Natural killer cell treated with Interleukin-12 subunit alpha and Interleukin-12 subunit beta and Interleukin-15 and Interleukin-18, amount 100 ng/mL, for 72 hours (primary cell): Measurements from ENCODE around the gene ARHGAP26. TPM values are rescaled to one million over a fixed set of nuclear protein-coding genes. Genes with fewer than 3 reads are reported as not detected.

ENCODE experiments used
- ATAC-seq, 2 donors: fragments of 150-1000 bp; cut with Tn5 transposase in 1 of 2; sonication (Bioruptor Pico), chemical (Tn5 transposase) in 1 of 2; 2 replicates each; pipeline ENCODE4 v1.10.0; 2021
- DNase-seq: peaks from one replicate; pipeline ENCODE4 v3.0.0; 2022; ENCODE audit warnings: low spot score
- H3K27ac Mint-ChIP-seq, 2 donors: 1 replicate in 1 of 2; 2 replicates in 1 of 2; pipeline ENCODE4 v1.8.0; 2022; ENCODE audit warnings: mixed read lengths in 2 of 2, mild to moderate bottlenecking in 1 of 2, moderate library complexity in 1 of 2
- H3K27me3 Mint-ChIP-seq, 2 donors: 1 replicate in 1 of 2; 2 replicates in 1 of 2; pipeline ENCODE4 v1.8.0; 2022; ENCODE audit warnings: mixed read lengths in 2 of 2
- H3K36me3 Mint-ChIP-seq: one replicate; pipeline ENCODE4 v1.8.0; 2022; ENCODE audit warnings: mixed read lengths
- H3K4me1 Mint-ChIP-seq, 2 donors: 1 replicate in 1 of 2; 2 replicates in 1 of 2; pipeline ENCODE4 v1.8.0; 2022; ENCODE audit warnings: low read depth in 2 of 2, mixed read lengths in 2 of 2, mild to moderate bottlenecking in 1 of 2
- H3K4me3 Mint-ChIP-seq: one replicate; pipeline ENCODE4 v1.8.0; 2022; ENCODE audit warnings: mixed read lengths
- H3K9me3 Mint-ChIP-seq: 2 replicates; pipeline ENCODE4 v1.8.0; 2022; ENCODE audit warnings: mixed read lengths
- total RNA-seq, 2 donors: library from RNA; stranded (reverse); gene quantifications; one replicate each; pipeline ENCODE4 v1.2.3, GENCODE V29; 2022

The ARHGAP26 gene
- total RNA-seq, 2 donors from 2014 or later, result 109 to 110 TPM

DNA sequence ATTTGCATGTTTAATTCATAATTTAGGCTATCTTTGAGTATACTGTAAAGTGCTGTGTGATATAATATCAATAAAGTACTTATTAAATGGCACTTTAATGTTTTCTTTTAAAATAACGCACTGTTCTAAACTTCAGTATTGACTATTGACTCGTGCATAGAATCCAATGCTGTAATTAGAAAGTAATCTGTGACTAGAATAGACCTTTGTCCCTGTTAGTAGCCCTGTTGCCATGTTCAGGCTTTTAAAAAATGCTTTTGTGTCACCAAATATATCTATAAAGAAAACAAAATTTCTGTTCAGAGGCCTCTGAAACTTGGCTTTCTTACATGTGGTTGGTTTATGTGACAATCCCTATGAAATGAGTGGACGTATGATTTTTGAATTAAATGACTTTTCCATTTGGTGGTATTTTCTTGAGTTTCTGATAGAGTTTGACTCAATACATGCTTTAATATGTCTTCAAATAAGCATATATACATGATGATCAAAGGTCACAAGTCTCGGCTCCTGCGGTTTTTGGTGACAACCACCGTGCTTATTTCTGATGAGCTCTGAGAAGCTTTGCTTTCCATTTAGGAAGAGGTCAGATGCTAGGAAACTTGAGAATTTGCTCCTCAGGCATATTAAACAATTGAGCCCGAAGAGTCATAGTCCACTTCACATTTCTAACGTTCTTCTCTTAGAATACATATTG is 458.6 kb downstream of the ARHGAP26 start:
- peak in 1 of 2 donors; percentile 37 for ATAC-seq
- DNase-seq, result no peak
- peaks cover 37 to 46% of the 10 kb centered on the region in 2 donors for H3K4me1 Mint-ChIP-seq
- H3K27me3 Mint-ChIP-seq, result no peaks in the 10 kb centered on the region
- peaks cover 6% of the 10 kb centered on the region for H3K36me3 Mint-ChIP-seq
- peaks cover 3% of the 10 kb centered on the region for H3K9me3 Mint-ChIP-seq
- peak overlapping the region; percentile 64 for H3K4me3 Mint-ChIP-seq
- peak overlapping the region; percentile 78 to 85 for H3K27ac Mint-ChIP-seq

- Mint-ChIP-seq H3K9me3 (peaks cover 3% of the 10 kb centered on the region), H3K27me3 (no peaks in the 10 kb centered on the region), H3K4me3 (peak overlapping the region; percentile 64), H3K36me3 (peaks cover 4% of the 10 kb centered on the region), H3K27ac (peak overlapping the region; percentile 78 to 85), H3K4me1 (peaks cover 35 to 42% of the 10 kb centered on the region in 2 donors)
- no peak for DNase-seq
- peak; percentile 56 to 80 for ATAC-seq
Measured at GRCh38 chr5:143229426-143229895, 459.3 kb downstream of the ARHGAP26 start.

GRCh38 chr5:143229896-143230675 is 459.9 kb downstream of the ARHGAP26 start:
- DNase-seq (peak; percentile 65), ATAC-seq (peak; percentile 85 to 87)
- H3K4me3 Mint-ChIP-seq, result peak overlapping the region; percentile 64
- H3K4me1 Mint-ChIP-seq, result peaks cover 36 to 38% of the 10 kb centered on the region in 2 donors
- no peaks in the 10 kb centered on the region for H3K36me3 Mint-ChIP-seq
- no peaks in the 10 kb centered on the region for H3K27me3 Mint-ChIP-seq
- no peaks in the 10 kb centered on the region for H3K9me3 Mint-ChIP-seq
- H3K27ac Mint-ChIP-seq, result peak overlapping the region; percentile 78 to 85

DNA sequence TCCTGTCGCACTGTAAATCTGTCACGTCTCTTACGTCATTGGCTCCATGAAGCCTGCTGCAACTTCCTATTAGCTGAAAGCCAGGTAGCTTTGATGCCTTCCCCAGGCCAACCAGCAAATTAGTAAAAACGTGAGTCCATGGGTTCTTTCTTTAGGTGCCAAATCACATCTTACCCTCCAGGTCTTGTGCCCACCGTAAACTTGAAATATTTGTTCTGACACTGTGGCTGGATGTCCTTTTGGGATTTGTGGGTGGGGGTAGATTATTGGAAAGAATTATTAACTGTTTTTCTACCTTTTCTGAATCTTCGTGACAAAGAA is 460.5 kb downstream of the ARHGAP26 start:
- peaks cover 35 to 38% of the 10 kb centered on the region in 2 donors for H3K4me1 Mint-ChIP-seq
- no peaks in the 10 kb centered on the region for H3K27me3 Mint-ChIP-seq
- H3K9me3 Mint-ChIP-seq, result no peaks in the 10 kb centered on the region
- no peaks in the 10 kb centered on the region for H3K36me3 Mint-ChIP-seq
- DNase-seq (no peak), ATAC-seq (no peak)
- H3K4me3 Mint-ChIP-seq, result peak overlapping the region; percentile 9
- peak overlapping the region; percentile 78 to 85 for H3K27ac Mint-ChIP-seq

DNA sequence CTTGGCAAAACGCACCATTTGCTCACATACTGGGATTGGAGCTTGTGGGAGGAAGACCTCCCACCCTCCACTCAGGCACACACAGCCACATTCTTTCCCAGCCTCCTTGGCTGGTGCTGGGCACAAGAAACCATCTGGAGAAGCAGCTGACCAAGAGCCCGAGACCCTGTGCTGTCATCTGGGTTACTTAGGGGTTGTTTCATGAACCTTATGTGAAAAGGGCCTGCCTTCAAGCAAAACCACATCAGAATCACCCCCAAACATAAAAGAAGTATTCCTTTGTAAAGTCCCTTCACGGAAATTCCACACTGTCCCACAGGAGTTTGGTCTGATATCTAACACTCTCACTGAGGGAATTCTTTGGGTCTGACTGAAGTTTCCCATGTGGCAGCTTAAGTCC is 461.2 kb downstream of the ARHGAP26 start:
- no peaks in the 10 kb centered on the region for H3K27me3 Mint-ChIP-seq
- H3K4me1 Mint-ChIP-seq, result peaks cover 33 to 38% of the 10 kb centered on the region in 2 donors
- ATAC-seq (no peak), DNase-seq (no peak)
- no peaks in the 10 kb centered on the region for H3K36me3 Mint-ChIP-seq
- H3K27ac Mint-ChIP-seq, result peak overlapping the region; percentile 78 to 85
- no peak overlapping the region for H3K4me3 Mint-ChIP-seq
- H3K9me3 Mint-ChIP-seq, result no peaks in the 10 kb centered on the region

DNA sequence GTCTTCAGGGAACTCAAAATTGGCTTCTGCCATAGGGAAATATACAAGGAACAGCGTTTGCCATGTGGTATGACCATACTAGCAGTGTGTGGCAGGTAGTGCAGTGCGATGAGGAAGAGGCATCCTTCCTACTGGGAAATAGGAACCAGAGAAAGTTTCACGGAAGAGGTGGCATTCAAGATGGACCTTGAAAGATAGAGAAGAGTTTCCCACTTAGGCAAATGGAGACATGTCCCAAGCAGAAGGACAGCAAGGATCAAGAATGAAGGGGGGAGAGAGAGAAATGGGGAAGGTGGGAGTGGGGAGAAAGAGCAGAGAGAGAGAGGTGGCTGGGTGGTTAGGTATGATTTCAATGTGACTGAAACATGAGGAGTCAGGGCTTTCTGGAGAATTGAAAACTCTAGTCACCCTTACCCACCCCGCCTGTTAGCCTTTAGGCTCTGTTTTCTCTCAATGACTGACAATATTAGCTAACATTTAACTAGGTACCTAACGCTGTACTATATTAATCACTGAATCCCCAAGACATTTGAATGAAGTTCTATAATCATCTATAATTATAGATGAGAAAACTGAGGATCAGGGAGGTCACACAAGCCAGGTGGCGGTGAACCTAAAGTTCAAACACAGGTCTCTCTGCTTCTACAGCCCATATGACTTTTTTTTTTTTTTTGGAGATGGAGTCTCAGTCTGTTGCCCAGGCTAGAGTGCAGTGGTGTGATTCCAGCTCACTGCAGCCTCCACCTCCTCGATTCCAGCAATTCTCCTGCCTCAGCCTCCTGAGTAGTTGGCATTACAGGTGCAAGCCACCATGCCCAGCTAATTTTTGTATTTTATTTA is 462.0 kb downstream of the ARHGAP26 start:
- peak overlapping the region in 1 of 2 donors; percentile 85 for H3K27ac Mint-ChIP-seq
- H3K9me3 Mint-ChIP-seq, result no peaks in the 10 kb centered on the region
- no peaks in the 10 kb centered on the region for H3K27me3 Mint-ChIP-seq
- no peak for ATAC-seq
- no peak overlapping the region for H3K4me3 Mint-ChIP-seq
- DNase-seq, result no peak
- peaks cover 33 to 38% of the 10 kb centered on the region in 2 donors for H3K4me1 Mint-ChIP-seq
- no peaks in the 10 kb centered on the region for H3K36me3 Mint-ChIP-seq

GRCh38 chr5:143233031-143233430 is 462.9 kb downstream of the ARHGAP26 start:
- no peak for DNase-seq
- H3K36me3 Mint-ChIP-seq, result no peaks in the 10 kb centered on the region
- ATAC-seq, result no peak
- no peaks in the 10 kb centered on the region for H3K27me3 Mint-ChIP-seq
- H3K4me3 Mint-ChIP-seq, result no peak overlapping the region
- H3K4me1 Mint-ChIP-seq, result peaks cover 37 to 38% of the 10 kb centered on the region in 2 donors
- H3K9me3 Mint-ChIP-seq, result no peaks in the 10 kb centered on the region
- no peak overlapping the region for H3K27ac Mint-ChIP-seq

- Mint-ChIP-seq H3K36me3 (no peaks in the 10 kb centered on the region), H3K9me3 (no peaks in the 10 kb centered on the region), H3K27ac (peak overlapping the region in 1 of 2 donors; percentile 87), H3K4me3 (no peak overlapping the region), H3K27me3 (no peaks in the 10 kb centered on the region), H3K4me1 (peaks cover 25 to 32% of the 10 kb centered on the region in 2 donors)
- ATAC-seq (no peak), DNase-seq (no peak)
Measured at GRCh38 chr5:143234162-143234842, 464.1 kb downstream of the ARHGAP26 start.

DNA sequence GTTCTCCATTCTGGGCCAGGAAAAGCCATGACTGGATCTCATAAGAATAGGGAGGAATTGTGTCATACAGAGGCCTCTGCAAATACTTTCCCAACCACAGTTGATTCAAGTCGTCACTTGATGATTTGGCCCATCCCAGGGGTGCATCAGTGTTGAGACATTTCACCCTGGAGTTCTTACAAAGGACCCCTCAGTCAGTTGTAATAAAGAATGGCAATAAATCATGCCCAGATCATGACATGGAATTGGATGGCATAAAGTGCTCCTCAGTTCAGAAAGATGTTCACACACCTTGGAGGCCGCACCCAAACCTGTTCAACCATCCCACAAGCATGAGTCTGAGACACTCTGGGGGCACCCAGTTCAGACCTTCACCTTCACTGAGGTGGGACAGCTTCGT is 465.2 kb downstream of the ARHGAP26 start:
- no peak for ATAC-seq
- H3K4me3 Mint-ChIP-seq, result no peak overlapping the region
- H3K27ac Mint-ChIP-seq, result peak overlapping the region in 1 of 2 donors; percentile 87
- H3K36me3 Mint-ChIP-seq, result no peaks in the 10 kb centered on the region
- no peaks in the 10 kb centered on the region for H3K9me3 Mint-ChIP-seq
- no peaks in the 10 kb centered on the region for H3K27me3 Mint-ChIP-seq
- DNase-seq, result no peak
- H3K4me1 Mint-ChIP-seq, result peaks cover 14 to 20% of the 10 kb centered on the region in 2 donors

GRCh38 chr5:143236682-143237081 is 466.5 kb downstream of the ARHGAP26 start:
- no peak for DNase-seq
- Mint-ChIP-seq H3K9me3 (no peaks in the 10 kb centered on the region), H3K27ac (peak overlapping the region in 1 of 2 donors; percentile 14), H3K36me3 (no peaks in the 10 kb centered on the region), H3K4me3 (no peak overlapping the region), H3K27me3 (no peaks in the 10 kb centered on the region), H3K4me1 (peaks cover 3 to 12% of the 10 kb centered on the region in 2 donors)
- ATAC-seq, result no peak

GRCh38 chr5:143237664-143238063 is 467.5 kb downstream of the ARHGAP26 start:
- Mint-ChIP-seq H3K36me3 (no peaks in the 10 kb centered on the region), H3K27ac (peak overlapping the region in 1 of 2 donors; percentile 72), H3K4me1 (peaks cover 0 to 8% of the 10 kb centered on the region in 2 donors), H3K9me3 (no peaks in the 10 kb centered on the region), H3K27me3 (no peaks in the 10 kb centered on the region), H3K4me3 (no peak overlapping the region)
- DNase-seq, result no peak
- no peak for ATAC-seq

GRCh38 chr5:143238620-143239019 is 468.4 kb downstream of the ARHGAP26 start:
- H3K4me1 Mint-ChIP-seq, result peaks cover 0 to 8% of the 10 kb centered on the region in 2 donors
- no peaks in the 10 kb centered on the region for H3K27me3 Mint-ChIP-seq
- ATAC-seq (no peak), DNase-seq (no peak)
- H3K36me3 Mint-ChIP-seq, result no peaks in the 10 kb centered on the region
- H3K27ac Mint-ChIP-seq, result peak overlapping the region in 1 of 2 donors; percentile 72
- no peak overlapping the region for H3K4me3 Mint-ChIP-seq
- no peaks in the 10 kb centered on the region for H3K9me3 Mint-ChIP-seq

DNA sequence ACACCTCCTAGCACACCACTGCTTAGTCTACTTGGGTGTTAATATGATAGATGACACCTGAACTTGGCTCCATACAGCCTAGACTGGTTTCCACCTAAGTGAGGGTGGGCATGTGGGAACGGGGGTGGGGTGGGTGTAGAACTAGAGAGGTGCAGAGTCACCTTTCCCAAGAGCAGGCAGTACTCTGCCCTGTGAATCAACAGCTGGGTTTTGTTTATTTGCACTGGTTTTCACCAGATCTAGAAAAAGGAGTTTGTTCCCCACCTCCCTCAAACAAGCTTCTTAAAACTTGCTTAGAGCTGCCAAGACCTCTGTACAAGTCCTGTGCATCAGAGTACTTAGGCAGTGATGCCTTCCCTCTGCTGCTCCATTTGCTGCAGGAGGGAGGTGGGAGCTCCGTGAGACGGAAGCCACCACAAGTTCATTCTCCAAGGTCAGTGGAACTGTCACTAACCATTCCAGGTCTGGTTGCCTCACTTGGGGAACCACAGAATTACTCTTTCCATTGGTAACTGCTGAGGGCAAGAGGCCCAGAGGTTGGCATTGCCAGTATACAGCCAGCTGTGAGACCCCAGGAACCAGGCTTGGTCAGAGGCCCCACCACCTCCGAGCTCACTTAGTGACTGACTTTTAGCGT is 469.8 kb downstream of the ARHGAP26 start:
- Mint-ChIP-seq H3K9me3 (peaks cover 2% of the 10 kb centered on the region), H3K36me3 (peaks cover 7% of the 10 kb centered on the region), H3K4me3 (no peak overlapping the region), H3K4me1 (peaks cover 5 to 9% of the 10 kb centered on the region in 2 donors), H3K27ac (no peak overlapping the region), H3K27me3 (no peaks in the 10 kb centered on the region)
- no peak for DNase-seq
- no peak for ATAC-seq
